K562 (cell line): ENCODE data around the gene LTBP1. TPM values are rescaled to one million over a fixed set of nuclear protein-coding genes. Genes with fewer than 3 reads are reported as not detected.

Experiments used
- ATAC-seq: fragments of 200-7000 bp; cut with Tn5 transposase; 3 replicates; pipeline ENCODE4 v1.9.1; 2020; ENCODE audit warnings: moderate library complexity
- BruUV-seq: library from RNA; stranded (reverse); fragments of 400-500 nt; replicated peaks from 2 replicates; lab custom pipeline; 2021; lab: Mats Ljungman, UMichigan
- CTCF ChIA-PET: fragments of 300-600 bp; formaldehyde crosslinking; extraction: SDS; loops from one replicate; lab custom pipeline; 2021; ENCODE audit warnings: low intra/inter-chr PET ratio; lab: Yijun Ruan, JAX
- POLR2A ChIA-PET: fragments of 300-600, 350-650 bp; sonication (Branson Sonifier 250); formaldehyde crosslinking; extraction: SDS; loops from one replicate; lab custom pipeline; 2021; ENCODE audit warnings: antibody characterized with exemption, inconsistent platforms; lab: Yijun Ruan, JAX
- DNase-seq, 4 experiments: peaks; one replicate each; pipeline versions ENCODE4 v3.0.0 to v3.0.0-alpha.2; 2011 to 2018; ENCODE audit warnings: low spot score in 3 of 4, mixed read lengths in 3 of 4; ENCODE audit errors: extremely low read depth in 1 of 4
- FAIRE-seq: peaks from 2 replicates; lab custom pipeline; 2011; peaks lifted over from hg19 to GRCh38; lab: Jason Lieb, UNC
- H2AFZ ChIP-seq: 2 replicates; pipeline ENCODE4 v1.6.0; 2011; ENCODE audit warnings: low read depth, low read length, control low read depth, inconsistent platforms
- H3K27ac ChIP-seq: fragments of 200-600 bp; 3 replicates; pipeline ENCODE4 v1.8.0; 2011; ENCODE audit warnings: low read depth, mild to moderate bottlenecking, control low read depth, inconsistent platforms, low read length, moderate library complexity, mixed read lengths; ENCODE audit errors: extremely low read depth
- H3K27me3 ChIP-seq, 2 experiments: fragments of 300-600 bp in 1 of 2; 2 replicates in 1 of 2; 3 replicates in 1 of 2; pipeline versions ENCODE4 v1.6.0 to v1.8.0; 2011; ENCODE audit warnings: inconsistent platforms in 2 of 2, low read length in 2 of 2, mild to moderate bottlenecking in 1 of 2, mixed read lengths in 1 of 2, moderate library complexity in 1 of 2; ENCODE audit not compliant: control insufficient read depth in 2 of 2, insufficient read depth in 2 of 2
- H3K36me3 ChIP-seq: fragments of 300-600 bp; 3 replicates; pipeline ENCODE4 v1.8.0; 2011; ENCODE audit warnings: mild to moderate bottlenecking, low read length, inconsistent platforms; ENCODE audit not compliant: control insufficient read depth, insufficient read depth
- H3K4me1 ChIP-seq, 2 experiments: fragments of 200-600 bp in 1 of 2; replicated peaks in 1 of 2; 2 replicates in 1 of 2; 3 replicates in 1 of 2; pipeline versions ENCODE4 v1.5.1 to v1.8.0; 2011; ENCODE audit warnings: inconsistent platforms in 2 of 2, low read length in 2 of 2, mild to moderate bottlenecking in 1 of 2, mixed read lengths in 1 of 2, moderate library complexity in 1 of 2; ENCODE audit not compliant: control insufficient read depth in 2 of 2, insufficient read depth in 2 of 2
- H3K4me2 ChIP-seq: 2 replicates; pipeline ENCODE4 v1.6.1; 2011; ENCODE audit warnings: low read length, control low read depth, inconsistent platforms, mixed read lengths; ENCODE audit not compliant: insufficient read depth
- H3K4me3 ChIP-seq: fragments of 200-600 bp; sonication (generic), shearing (Covaris generic); 2 replicates; pipeline ENCODE4 v1.5.1; 2016; ENCODE audit warnings: control low read depth, inconsistent platforms
- H3K79me2 ChIP-seq: fragments of 200-600 bp; 3 replicates; pipeline ENCODE4 v1.8.0; 2011; ENCODE audit warnings: low read length, inconsistent platforms; ENCODE audit not compliant: control insufficient read depth, insufficient read depth
- H3K9ac ChIP-seq, 2 experiments: 2 replicates each; pipeline versions ENCODE4 v1.6.0 to v1.6.1; 2011; ENCODE audit warnings: low read depth in 2 of 2, low read length in 2 of 2, control low read depth in 1 of 2, inconsistent platforms in 1 of 2, mild to moderate bottlenecking in 1 of 2, mixed read lengths in 1 of 2; ENCODE audit not compliant: insufficient read depth in 1 of 2
- H3K9me1 ChIP-seq: one replicate; pipeline ENCODE4 v1.6.0; 2011; ENCODE audit warnings: inconsistent platforms, mild to moderate bottlenecking, low read length, moderate library complexity; ENCODE audit not compliant: control insufficient read depth, insufficient read depth
- H3K9me3 ChIP-seq: replicated peaks from 2 replicates; pipeline ENCODE4 v1.5.1; 2011; ENCODE audit warnings: low read depth, low read length, inconsistent platforms; ENCODE audit not compliant: control insufficient read depth, insufficient read depth
- H4K20me1 ChIP-seq: replicated peaks from 2 replicates; pipeline ENCODE4 v1.6.1; 2011; ENCODE audit warnings: low read length, inconsistent platforms, mixed read lengths; ENCODE audit not compliant: control insufficient read depth, insufficient read depth
- BCOR ChIP-seq: fragments of 450-650 bp; IDR thresholded peaks from 2 replicates; pipeline ENCODE4 v1.6.1; 2016
- DEAF1 ChIP-seq: fragments of 450-650 bp; formaldehyde crosslinking; IDR thresholded peaks from 2 replicates; pipeline ENCODE4 v1.4.0; 2020; ENCODE audit warnings: mild to moderate bottlenecking, moderate library complexity
- ELK1 ChIP-seq: sonication (generic); formaldehyde crosslinking; IDR thresholded peaks from 2 replicates; pipeline ENCODE4 v1.8.1; 2022; ENCODE audit warnings: missing genetic modification reagents
- ETV1 ChIP-seq: fragments of 450-650 bp; conservative IDR thresholded peaks from 2 replicates; pipeline ENCODE4 v1.6.1; 2016; ENCODE audit warnings: missing genetic modification characterization, control low read depth, low read depth, missing compliant biosample characterization
- FOXJ2 ChIP-seq: fragments of 200-800 bp; sonication (Bioruptor generic); IDR thresholded peaks from 2 replicates; pipeline ENCODE4 v1.6.1; 2016; ENCODE audit warnings: missing genetic modification characterization, missing compliant biosample characterization
- JUND ChIP-seq, 2 experiments: IDR thresholded peaks; 2 replicates in 1 of 2; 3 replicates in 1 of 2; pipeline ENCODE4 v1.6.1; 2011; ENCODE audit warnings: borderline replicate concordance in 2 of 2, low read depth in 2 of 2, low read length in 2 of 2, improper control_type of control experiment in 1 of 2, missing biosample characterization in 1 of 2, missing genetic modification characterization in 1 of 2, missing genetic modification reagents in 1 of 2
- NFXL1 ChIP-seq: fragments of 450-650 bp; formaldehyde crosslinking; IDR thresholded peaks from 2 replicates; pipeline ENCODE4 v1.4.0; 2021; ENCODE audit warnings: mild to moderate bottlenecking
- TAF9B ChIP-seq: fragments of 450-650 bp; IDR thresholded peaks from 2 replicates; pipeline ENCODE4 v1.6.1; 2018; ENCODE audit warnings: mild to moderate bottlenecking; ENCODE audit not compliant: partially characterized antibody
- ZBTB5 ChIP-seq: fragments of 450-650 bp; IDR thresholded peaks from 2 replicates; pipeline ENCODE4 v1.6.1; 2017; ENCODE audit warnings: antibody characterized with exemption
- WGBS: fragments of 100-300 bp; shearing (Covaris generic); methylation state at CpG from one replicate; pipeline ENCODE4 v1.1.6; 2016; ENCODE audit warnings: low coverage, mixed read lengths; ENCODE audit not compliant: insufficient coverage; ENCODE audit errors: missing lambda C conversion rate; 5-methylcytosine and 5-hydroxymethylcytosine counted together
- in situ Hi-C: fragments of 300-500 bp; cut with MboI; formaldehyde crosslinking; loops from 4 replicates; pipeline ENCODE4 v1.15.0; 2018; ENCODE audit warnings: inconsistent platforms, mixed read lengths
- intact Hi-C: fragments of 100-400 bp; cut with micrococcal nuclease; formaldehyde crosslinking; loops from 2 replicates; pipeline ENCODE4 v1.14.2; 2022
- polyA plus RNA-seq, 8 experiments: library from polyadenylated mRNA; depleted of rRNA in 4 of 8; stranded (reverse) in 5 of 8; unstranded in 3 of 8; fragments of >200 nt; fragmentation: Nextera tagmentation in 2 of 8; fragmentation: Illumina TruSeq in 1 of 8; extraction: Ambion mirVana in 2 of 8; extraction: Trizol in 1 of 8; gene quantifications; 2 replicates each; pipeline versions ENCODE4 v1.2.1 to v1.2.3, GENCODE V29; 2011 to 2014; ENCODE audit warnings: inconsistent platforms in 1 of 8, missing spikeins in 1 of 8
- total RNA-seq, 7 experiments: library from RNA; depleted of rRNA in 6 of 7; stranded (reverse); fragments of >200 nt in 6 of 7; fragmentation: Illumina TruSeq in 2 of 7; extraction: Trizol in 2 of 7; gene quantifications; 2 replicates each; pipeline versions ENCODE4 v1.2.1 to v1.2.3, GENCODE V29; 2011 to 2021; ENCODE audit warnings: low replicate concordance in 1 of 7
- TF ChIP-seq, protein P1 (sequence below): sonication (generic); formaldehyde crosslinking; IDR thresholded peaks from 2 replicates; pipeline ENCODE4 v1.8.0; 2023; ENCODE audit warnings: mild to moderate bottlenecking, missing genetic modification reagents

LTBP1 gene
- total and polyA plus RNA-seq, 9 of the 15 experiments (the other 6 are each of a cell fraction or from before 2014, with no cell fraction given), result 3.6 to 16.4 (median 8.5) TPM

DNA sequence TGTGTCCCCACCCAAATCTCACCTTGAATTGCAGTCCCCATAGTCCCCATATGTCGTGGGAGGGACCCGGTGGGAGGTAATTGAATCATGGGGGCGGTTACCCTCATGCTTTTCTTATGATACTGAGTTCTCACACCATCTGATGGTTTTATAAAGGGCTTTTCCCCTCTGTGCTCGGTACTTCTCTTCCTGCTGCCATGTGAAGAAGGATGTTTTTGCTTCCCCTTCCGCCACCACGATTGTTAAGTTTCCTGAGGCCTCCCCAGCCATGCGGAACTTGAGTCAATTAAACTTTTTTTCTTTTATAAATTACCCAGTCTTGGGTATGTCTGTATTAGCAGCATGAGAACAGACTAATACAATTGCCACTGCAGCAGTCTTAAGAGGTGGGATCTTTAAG, 134.9 kb downstream of the LTBP1 start:
- TF ChIP-seq BCOR (no peak), ETV1 (tag) (no peak), NFXL1 (CRISPR knock-in tag) (no peak), ELK1 (no peak), FOXJ2 (tag) (no peak), JUND (IDR thresholded peaks at IDR 0.05; ENCODE audit: borderline replicate concordance, low read depth, low read length) (no peak), JUND (tag; IDR thresholded peaks at IDR 0.05; ENCODE audit: borderline replicate concordance, low read depth, low read length) (no peak), TAF9B (no peak), DEAF1 (no peak), ZBTB5 (no peak)
- TF ChIP-seq, protein P1, sequence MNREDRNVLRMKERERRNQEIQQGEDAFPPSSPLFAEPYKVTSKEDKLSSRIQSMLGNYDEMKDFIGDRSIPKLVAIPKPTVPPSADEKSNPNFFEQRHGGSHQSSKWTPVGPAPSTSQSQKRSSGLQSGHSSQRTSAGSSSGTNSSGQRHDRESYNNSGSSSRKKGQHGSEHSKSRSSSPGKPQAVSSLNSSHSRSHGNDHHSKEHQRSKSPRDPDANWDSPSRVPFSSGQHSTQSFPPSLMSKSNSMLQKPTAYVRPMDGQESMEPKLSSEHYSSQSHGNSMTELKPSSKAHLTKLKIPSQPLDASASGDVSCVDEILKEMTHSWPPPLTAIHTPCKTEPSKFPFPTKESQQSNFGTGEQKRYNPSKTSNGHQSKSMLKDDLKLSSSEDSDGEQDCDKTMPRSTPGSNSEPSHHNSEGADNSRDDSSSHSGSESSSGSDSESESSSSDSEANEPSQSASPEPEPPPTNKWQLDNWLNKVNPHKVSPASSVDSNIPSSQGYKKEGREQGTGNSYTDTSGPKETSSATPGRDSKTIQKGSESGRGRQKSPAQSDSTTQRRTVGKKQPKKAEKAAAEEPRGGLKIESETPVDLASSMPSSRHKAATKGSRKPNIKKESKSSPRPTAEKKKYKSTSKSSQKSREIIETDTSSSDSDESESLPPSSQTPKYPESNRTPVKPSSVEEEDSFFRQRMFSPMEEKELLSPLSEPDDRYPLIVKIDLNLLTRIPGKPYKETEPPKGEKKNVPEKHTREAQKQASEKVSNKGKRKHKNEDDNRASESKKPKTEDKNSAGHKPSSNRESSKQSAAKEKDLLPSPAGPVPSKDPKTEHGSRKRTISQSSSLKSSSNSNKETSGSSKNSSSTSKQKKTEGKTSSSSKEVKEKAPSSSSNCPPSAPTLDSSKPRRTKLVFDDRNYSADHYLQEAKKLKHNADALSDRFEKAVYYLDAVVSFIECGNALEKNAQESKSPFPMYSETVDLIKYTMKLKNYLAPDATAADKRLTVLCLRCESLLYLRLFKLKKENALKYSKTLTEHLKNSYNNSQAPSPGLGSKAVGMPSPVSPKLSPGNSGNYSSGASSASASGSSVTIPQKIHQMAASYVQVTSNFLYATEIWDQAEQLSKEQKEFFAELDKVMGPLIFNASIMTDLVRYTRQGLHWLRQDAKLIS (CRISPR knock-in tag), result no peak
- TF ChIP-seq, all 486 proteins: peak for 0
- Histone ChIP-seq H4K20me1 (no peaks in the 10 kb centered on the region), H2AFZ (no peak overlapping the region), H3K27ac (no peak overlapping the region), H3K4me1 (no peaks in the 10 kb centered on the region; a peak in 1 of 5 replicates), H3K36me3 (no peaks in the 10 kb centered on the region), H3K9ac (no peak overlapping the region), H3K9me1 (no peaks in the 10 kb centered on the region), H3K9me3 (no peaks in the 10 kb centered on the region), H3K4me3 (no peak overlapping the region), H3K79me2 (no peaks in the 10 kb centered on the region), H3K27me3 (peaks cover 0 to 3% of the 10 kb centered on the region in 2 experiments; a peak in 1 of 5 replicates), H3K4me2 (no peak overlapping the region)
- no TSS peak for BruUV-seq
- POLR2A ChIA-PET, result no interaction called here
- CTCF ChIA-PET, result no interaction called here
- DNase-seq (no peak), ATAC-seq (no peak), FAIRE-seq (no peak)
- intact Hi-C loops, result no loop called here
- WGBS, result 41% methylated on average over 7 of the region's 7 CpGs
- in situ Hi-C loops, result no loop called here
